Measurements from ENCODE around the gene GPD1.

Gene GPD1

DNA sequence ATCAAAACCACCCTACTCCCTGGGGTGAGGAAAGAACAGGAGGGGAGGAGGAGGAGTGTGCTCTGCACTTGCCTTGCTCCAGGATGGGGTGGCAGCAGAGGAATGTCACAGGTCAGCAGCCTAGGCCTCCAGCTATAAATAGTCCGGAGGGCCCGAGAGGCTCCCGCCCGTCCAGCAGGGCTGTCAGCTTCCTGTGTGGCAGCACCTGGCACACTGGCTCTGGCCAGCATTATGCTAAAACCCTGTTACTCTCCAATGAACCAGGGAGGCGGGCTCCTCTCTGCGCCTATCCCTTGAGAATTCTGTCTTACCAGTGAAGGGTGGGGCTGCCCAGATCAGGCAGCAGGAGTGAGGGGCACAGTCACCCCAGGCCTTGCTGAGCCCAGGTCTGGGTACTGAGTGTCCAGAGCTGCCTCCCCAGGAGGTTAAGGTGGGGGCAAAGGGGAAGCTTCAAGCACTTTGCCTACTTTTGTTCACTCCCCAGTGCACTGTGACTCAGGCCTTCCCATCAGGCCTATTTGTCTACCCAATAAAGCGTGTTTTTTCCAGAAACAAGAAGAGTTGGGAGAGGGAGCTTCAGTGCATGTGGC is 7.0 kb downstream of the GPD1 start:
- DNase-seq (ENCODE audit: extremely low read depth, low read depth): no peak
- no peak overlapping the region for H3K4me3 ChIP-seq (replicated peaks; ENCODE audit: low read depth, low read length)
- TF ChIP-seq CTCF (IDR thresholded peaks at IDR 0.05; ENCODE audit: low read depth, low read length, missing control alignments): no peak

DNA sequence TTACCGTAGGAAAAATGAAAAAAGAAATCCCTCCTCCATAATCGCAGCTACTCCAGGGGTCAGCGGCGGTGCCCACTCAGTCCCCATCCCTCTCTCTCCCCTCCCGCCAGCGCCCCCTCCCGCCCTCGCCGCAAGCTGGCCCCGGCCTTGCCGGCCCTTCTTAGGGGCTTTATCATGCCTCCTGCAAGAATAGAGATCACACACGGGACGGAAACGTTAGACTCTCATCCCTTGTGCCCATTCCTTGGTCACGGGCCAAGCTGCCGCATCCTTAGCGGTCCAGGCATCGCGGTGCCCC is 7.5 kb downstream of the GPD1 start:
- peak overlapping the region; percentile 94 for H3K4me3 ChIP-seq (replicated peaks; ENCODE audit: low read depth, low read length)
- no peak for TF ChIP-seq CTCF (IDR thresholded peaks at IDR 0.05; ENCODE audit: low read depth, low read length, missing control alignments)
- DNase-seq (ENCODE audit: extremely low read depth, low read depth): no peak

DNA sequence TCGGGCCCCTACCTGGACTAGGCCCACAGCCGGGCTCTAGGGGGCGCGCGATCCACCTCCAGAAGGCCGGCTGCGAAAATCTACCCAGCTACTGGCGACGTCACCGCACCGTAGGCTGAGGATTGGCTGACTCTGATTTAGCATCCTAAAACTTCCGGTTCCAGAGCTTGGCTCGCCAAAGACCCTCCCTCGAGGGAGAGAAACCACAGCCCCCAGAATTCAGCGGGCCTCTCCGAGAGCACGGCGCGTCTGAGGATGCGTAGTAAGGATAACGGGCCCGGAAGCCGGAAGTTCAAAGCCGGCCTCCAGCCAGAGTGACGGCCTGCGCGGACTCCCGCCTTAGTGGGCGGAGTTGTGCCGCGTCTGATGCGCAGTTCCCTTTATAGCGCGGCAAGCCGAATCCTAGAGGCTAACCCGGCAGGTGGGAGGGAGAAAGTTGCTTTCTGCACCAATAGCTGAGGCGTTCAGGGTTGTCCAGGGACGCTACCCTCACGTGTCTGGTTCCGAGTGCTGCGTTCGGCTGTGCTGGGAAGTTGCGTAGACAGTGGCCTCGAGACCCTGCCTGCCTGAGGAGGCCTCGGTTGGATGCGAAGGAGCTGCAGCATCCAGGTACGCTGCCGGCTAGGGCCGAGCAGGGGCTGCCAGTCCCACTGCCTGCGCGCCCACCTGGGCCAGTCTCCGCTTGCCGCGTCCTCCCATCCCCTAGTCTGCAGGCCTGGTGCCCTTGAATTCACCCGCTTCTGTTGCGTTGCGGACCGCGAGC is 8.1 kb downstream of the GPD1 start, which contains the start of gene COX14:
COX14 (plus strand) TSS at position 544 of the 763 bp plus-strand sequence. CDS start 7,808 bp downstream, outside the sequence.
- H3K4me3 ChIP-seq (replicated peaks; ENCODE audit: low read depth, low read length): peak within 1 kb of the TSS; percentile 94
- TF ChIP-seq CTCF (IDR thresholded peaks at IDR 0.05; ENCODE audit: low read depth, low read length, missing control alignments): peak; percentile 97
- DNase-seq (ENCODE audit: extremely low read depth, low read depth): peak; percentile 98

DNA sequence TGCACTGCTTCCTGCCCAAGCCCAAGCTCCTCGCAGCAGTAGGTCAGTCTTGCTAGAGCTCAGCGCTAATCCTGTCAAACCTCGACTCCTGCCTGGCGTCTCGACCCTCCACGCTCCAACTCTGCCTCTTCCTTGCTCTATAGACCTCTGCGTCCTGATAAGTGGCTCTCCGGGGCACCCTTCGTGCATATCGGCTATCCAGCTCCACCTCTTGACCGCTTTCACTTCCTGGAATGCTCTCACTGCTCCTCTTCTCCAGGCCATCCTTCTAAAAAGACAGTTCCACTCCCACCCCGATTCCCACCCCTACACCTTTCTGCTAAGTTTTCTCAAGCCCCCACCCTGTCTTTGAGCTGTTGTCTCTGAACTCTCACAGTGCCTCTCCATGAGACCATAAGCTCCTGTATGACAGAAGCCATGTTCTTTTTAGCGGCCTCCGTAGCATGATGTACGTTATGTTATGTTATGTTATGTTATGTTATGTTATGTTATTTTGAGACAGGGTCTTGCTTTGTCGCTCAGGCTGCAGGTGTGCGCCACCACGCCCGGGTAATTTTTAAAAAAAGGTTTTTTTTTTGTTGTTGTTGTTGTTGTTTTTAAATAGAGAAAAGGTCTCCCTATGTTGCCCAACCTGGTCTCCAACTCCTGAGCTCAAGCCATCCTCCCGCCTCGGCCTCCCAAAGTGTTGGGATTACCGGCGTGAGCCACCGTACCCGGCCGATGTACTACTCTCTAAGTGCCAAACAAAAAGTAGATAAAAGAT is 8.8 kb downstream of the GPD1 start:
- peak; percentile 15 for DNase-seq (ENCODE audit: extremely low read depth, low read depth)
- no peak for TF ChIP-seq CTCF (IDR thresholded peaks at IDR 0.05; ENCODE audit: low read depth, low read length, missing control alignments)
- peak overlapping the region; percentile 94 for H3K4me3 ChIP-seq (replicated peaks; ENCODE audit: low read depth, low read length)

DNA sequence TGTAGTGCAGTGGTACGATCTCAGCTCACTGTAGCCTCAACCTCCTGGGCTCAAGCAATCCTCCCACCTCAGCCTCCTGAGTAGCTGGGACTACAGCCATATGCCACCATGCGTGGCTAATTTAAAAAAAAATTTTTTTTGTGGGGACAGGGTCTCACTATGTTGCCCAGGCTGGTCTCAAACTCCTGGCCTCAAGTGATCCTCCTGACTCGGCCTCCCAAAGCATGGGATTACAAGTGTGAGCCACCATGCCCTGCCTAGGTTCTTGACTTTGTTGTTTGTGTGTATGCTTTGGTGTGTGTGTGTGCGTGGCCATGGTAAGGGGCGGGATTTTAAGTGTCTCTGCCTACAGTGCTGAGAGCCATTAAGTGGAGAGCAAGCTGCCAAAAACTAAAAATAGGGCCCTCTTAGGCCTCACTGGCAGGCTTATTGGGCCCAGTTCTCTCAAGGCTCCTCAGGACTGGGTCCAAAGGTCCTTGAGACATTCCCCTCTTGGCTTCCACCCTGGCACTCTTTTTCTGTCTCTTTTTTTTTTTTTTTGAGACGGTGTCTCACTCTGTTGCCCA is 13.3 kb downstream of the GPD1 start:
- H3K4me3 ChIP-seq (replicated peaks; ENCODE audit: low read depth, low read length): no peak overlapping the region
- TF ChIP-seq CTCF (IDR thresholded peaks at IDR 0.05; ENCODE audit: low read depth, low read length, missing control alignments): no peak
- DNase-seq (ENCODE audit: extremely low read depth, low read depth): no peak

- no peak overlapping the region for H3K4me3 ChIP-seq (replicated peaks; ENCODE audit: low read depth, low read length)
- TF ChIP-seq CTCF (IDR thresholded peaks at IDR 0.05; ENCODE audit: low read depth, low read length, missing control alignments): no peak
- no peak for DNase-seq (ENCODE audit: extremely low read depth, low read depth)
Measured at GRCh38 chr12:50119387-50119786, 15.6 kb downstream of the GPD1 start.
